ENCODE results near the gene SPTSSA. TPM values are rescaled to one million over a fixed set of nuclear protein-coding genes. Genes with fewer than 3 reads are reported as not detected.
"Not testable (repeated sequence)": the region's sequence is repeated elsewhere in the genome, so short reads cannot be mapped to it uniquely, and the experiment has no call there.

SPTSSA gene
- total RNA-seq, 1 donor from 2014 or later: 17.1 TPM

DNA sequence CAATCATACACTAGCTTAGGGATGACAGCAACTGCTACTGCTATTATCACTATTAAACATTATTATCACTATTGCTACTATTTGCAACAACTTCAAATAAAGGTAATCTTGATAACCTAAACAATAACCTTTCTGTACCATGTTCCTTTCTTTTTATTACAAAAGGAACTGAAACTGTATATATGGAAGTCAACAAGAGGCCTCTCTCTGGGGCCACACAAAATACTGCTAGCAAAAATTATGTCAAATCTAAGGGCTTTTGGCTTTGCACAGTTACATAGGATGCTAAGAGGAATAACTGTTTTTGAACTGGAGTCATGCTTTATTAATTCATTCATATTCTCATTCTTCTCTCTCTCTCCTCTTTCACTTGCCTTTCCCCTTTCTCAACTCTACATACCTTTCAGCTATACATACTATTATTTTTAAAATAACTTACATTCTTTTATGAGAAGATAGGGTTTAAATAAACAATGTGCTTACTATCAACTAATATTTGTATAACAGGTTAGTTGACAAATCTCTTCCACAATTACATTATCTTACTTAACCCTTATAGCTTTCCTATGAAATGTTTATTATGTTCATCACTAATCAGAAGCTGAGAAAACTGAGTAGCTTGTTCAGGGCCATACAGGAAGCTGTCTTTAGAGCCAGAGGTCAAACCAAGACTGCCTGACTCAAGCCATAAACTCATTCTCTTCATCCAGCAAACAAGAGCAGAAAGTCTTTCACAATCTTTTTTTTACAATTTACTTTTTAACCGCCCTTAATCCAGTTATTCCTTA lies 25.7 kb downstream of the SPTSSA start:
- no peak for DNase-seq (ENCODE audit: low spot score in 2 of 2)

DNA sequence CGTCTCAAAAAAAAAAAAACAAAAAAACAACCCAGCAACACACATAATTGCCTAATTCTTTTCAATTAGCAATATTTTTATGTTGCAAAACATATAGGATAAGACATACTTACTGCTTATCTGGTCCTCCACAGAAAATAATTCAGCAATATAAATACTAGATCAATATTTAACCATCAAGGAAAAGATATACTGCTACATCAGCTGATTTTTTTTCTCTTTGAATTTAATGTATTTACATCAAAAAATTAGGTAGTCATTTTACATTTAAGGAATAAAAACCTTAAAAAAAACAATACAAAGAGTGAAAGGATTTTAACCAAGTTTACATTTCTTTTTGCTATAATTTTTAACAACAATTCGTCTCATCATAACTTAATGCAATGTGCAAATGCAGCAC lies 28.1 kb downstream of the SPTSSA start:
- FAIRE-seq (no peak), DNase-seq (ENCODE audit: low spot score in 2 of 2) (no peak)

More for the DNA sequence above, 25.7 kb downstream of the SPTSSA start:
- FAIRE-seq: no peak

- not testable (repeated sequence) for DNase-seq (ENCODE audit: low spot score in 2 of 2); FAIRE-seq
Measured at GRCh38 chr14:34428102-34428466, 34.0 kb downstream of the SPTSSA start.

GRCh38 chr14:34426313-34427295 lies 35.4 kb downstream of the SPTSSA start:
- DNase-seq (ENCODE audit: low spot score in 2 of 2) (no peak), FAIRE-seq (no peak)

- FAIRE-seq: no peak
- DNase-seq (ENCODE audit: low spot score in 2 of 2): no peak
Measured at GRCh38 chr14:34425095-34425851, 36.8 kb downstream of the SPTSSA start.

DNA sequence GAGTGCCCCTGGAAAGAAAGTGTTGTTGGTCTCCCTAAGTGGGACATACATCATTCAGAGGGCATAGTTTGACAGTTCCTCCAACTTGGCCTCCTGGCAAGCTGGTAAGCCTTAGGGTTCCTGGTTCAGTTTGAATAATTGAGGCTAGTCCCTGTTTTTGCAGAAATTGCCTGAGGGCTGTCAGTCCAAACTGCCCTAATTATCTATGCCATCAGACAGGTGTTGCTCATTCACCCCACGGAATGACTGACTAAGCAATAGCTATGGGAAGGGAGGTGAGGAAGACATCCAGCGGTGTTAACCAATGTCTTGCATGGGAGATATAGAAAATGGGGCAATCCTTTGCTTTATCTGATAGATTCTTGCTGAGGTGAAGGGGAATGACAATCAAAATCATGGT lies 37.6 kb downstream of the SPTSSA start:
- FAIRE-seq (no peak), DNase-seq (ENCODE audit: low spot score in 2 of 2) (no peak)

GRCh38 chr14:34423445-34423844 lies 38.6 kb downstream of the SPTSSA start:
- FAIRE-seq: no peak

GRCh38 chr14:34420547-34421150 lies 41.4 kb downstream of the SPTSSA start:
- FAIRE-seq (no peak), DNase-seq (ENCODE audit: low spot score in 2 of 2) (no peak)

More at GRCh38 chr14:34423445-34423844, 38.6 kb downstream of the SPTSSA start:
- no peak for DNase-seq (ENCODE audit: low spot score in 2 of 2)

GRCh38 chr14:34409721-34410120 lies 52.3 kb downstream of the SPTSSA start:
- no peak for FAIRE-seq
- no peak for DNase-seq (ENCODE audit: low spot score in 2 of 2)

DNA sequence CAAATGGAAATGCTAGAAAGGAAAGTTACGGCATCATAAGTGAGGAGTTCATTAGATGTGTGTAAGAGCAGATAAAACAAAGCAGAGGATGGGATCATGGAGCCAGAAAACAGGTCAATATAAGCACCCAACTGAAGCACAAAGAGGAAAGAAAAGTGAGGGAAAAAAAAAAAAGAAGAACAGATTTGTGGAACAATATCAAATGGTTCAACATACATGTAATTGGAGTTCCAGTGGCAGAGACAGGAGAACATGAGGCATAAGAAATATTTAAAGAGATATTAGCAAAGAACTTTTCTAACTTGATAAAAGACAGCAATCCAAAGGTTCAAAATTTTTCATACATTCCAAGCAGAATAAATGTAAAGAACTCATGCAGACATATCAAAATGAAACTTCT lies 54.1 kb downstream of the SPTSSA start:
- FAIRE-seq (no peak), DNase-seq (ENCODE audit: low spot score in 2 of 2) (no peak)

GRCh38 chr14:34404416-34404815 lies 57.6 kb downstream of the SPTSSA start:
- DNase-seq (ENCODE audit: low spot score in 2 of 2): no peak

GRCh38 chr14:34403646-34404045 lies 58.4 kb downstream of the SPTSSA start:
- no peak for DNase-seq (ENCODE audit: low spot score in 2 of 2)
- FAIRE-seq: no peak

More at GRCh38 chr14:34404416-34404815, 57.6 kb downstream of the SPTSSA start:
- no peak for FAIRE-seq

GRCh38 chr14:34398024-34398423 lies 64.0 kb downstream of the SPTSSA start:
- FAIRE-seq (no peak), DNase-seq (ENCODE audit: low spot score in 2 of 2) (no peak)

- DNase-seq (ENCODE audit: low spot score in 2 of 2) (no peak), FAIRE-seq (no peak)
Measured at GRCh38 chr14:34387974-34388516, 74.0 kb downstream of the SPTSSA start.

GRCh38 chr14:34386865-34387485 lies 75.1 kb downstream of the SPTSSA start:
- DNase-seq (ENCODE audit: low spot score in 2 of 2) (no peak), FAIRE-seq (no peak)

DNA sequence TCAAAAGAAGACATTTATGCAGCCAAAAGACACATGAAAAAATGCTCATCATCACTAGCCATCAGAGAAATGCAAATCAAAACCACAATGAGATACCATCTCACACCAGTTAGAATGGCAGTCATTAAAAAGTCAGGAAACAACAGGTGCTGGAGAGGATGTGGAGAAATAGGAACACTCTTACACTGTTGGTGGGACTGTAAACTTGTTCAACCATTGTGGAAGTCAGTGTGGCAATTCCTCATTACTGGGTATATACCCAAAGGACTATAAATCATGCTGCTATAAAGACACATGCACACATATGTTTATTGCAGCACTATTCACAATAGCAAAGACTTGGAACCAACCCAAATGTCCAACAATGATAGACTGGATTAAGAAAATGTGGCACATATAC lies 76.2 kb downstream of the SPTSSA start:
- DNase-seq (ENCODE audit: low spot score in 2 of 2); FAIRE-seq: not testable (repeated sequence)

DNA sequence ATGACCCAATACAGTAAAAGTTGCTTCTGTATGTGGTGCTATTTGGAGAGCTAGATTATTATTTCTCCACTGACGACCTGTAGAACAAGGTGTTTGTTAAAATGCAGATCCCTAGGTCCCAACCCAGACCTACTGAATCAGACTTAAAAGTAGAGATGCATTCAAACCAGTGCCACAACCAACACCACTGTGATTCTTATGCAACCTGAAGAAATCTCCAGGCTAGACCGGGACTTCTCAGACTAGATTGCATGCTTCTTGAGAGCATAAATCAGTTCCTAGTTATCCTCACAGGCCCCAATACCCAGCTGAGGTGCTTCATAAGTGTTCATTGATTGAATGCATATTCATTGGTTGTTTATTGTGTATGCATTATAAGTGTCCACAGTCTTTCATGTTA lies 78.2 kb downstream of the SPTSSA start:
- FAIRE-seq: no peak
- DNase-seq (ENCODE audit: low spot score in 2 of 2): no peak

Measured in frontal cortex (tissue), 4 donors.